GM13976 (cell line): ENCODE data around the gene NEAT1.

ENCODE experiments used
- DNase-seq: peaks from one replicate; pipeline ENCODE4 v3.0.0; 2012; ENCODE audit warnings: low spot score
- in situ Hi-C: fragments of 300-500 bp; cut with MboI; formaldehyde crosslinking; loops from one replicate; pipeline ENCODE4 v1.12.0; 2022; ENCODE audit warnings: low sequenced_read_pairs, mixed read lengths, inconsistent platforms; ENCODE audit not compliant: unreplicated experiment
- TF ChIP-seq, protein P1 (sequence below): IDR thresholded peaks from 2 replicates; pipeline ENCODE4 v1.5.1; 2012; ENCODE audit warnings: borderline replicate concordance, mild to moderate bottlenecking; ENCODE audit not compliant: insufficient read depth; ENCODE audit errors: extremely low read depth, missing control alignments, control extremely low read depth

Gene NEAT1

GRCh38 chr11:65378208-65378927 is 44.2 kb upstream of the NEAT1 start:
- in situ Hi-C loops: no loop called here
- TF ChIP-seq, protein P1, sequence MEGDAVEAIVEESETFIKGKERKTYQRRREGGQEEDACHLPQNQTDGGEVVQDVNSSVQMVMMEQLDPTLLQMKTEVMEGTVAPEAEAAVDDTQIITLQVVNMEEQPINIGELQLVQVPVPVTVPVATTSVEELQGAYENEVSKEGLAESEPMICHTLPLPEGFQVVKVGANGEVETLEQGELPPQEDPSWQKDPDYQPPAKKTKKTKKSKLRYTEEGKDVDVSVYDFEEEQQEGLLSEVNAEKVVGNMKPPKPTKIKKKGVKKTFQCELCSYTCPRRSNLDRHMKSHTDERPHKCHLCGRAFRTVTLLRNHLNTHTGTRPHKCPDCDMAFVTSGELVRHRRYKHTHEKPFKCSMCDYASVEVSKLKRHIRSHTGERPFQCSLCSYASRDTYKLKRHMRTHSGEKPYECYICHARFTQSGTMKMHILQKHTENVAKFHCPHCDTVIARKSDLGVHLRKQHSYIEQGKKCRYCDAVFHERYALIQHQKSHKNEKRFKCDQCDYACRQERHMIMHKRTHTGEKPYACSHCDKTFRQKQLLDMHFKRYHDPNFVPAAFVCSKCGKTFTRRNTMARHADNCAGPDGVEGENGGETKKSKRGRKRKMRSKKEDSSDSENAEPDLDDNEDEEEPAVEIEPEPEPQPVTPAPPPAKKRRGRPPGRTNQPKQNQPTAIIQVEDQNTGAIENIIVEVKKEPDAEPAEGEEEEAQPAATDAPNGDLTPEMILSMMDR: no peak
- no peak for DNase-seq

- TF ChIP-seq, protein P1: no peak
- in situ Hi-C loops: no loop called here
- no peak for DNase-seq
Measured at GRCh38 chr11:65378928-65379638, 43.5 kb upstream of the NEAT1 start.

- TF ChIP-seq, protein P1: no peak
- no peak for DNase-seq
- in situ Hi-C loops: no loop called here
Measured at GRCh38 chr11:65379698-65380459, 42.7 kb upstream of the NEAT1 start.

DNA sequence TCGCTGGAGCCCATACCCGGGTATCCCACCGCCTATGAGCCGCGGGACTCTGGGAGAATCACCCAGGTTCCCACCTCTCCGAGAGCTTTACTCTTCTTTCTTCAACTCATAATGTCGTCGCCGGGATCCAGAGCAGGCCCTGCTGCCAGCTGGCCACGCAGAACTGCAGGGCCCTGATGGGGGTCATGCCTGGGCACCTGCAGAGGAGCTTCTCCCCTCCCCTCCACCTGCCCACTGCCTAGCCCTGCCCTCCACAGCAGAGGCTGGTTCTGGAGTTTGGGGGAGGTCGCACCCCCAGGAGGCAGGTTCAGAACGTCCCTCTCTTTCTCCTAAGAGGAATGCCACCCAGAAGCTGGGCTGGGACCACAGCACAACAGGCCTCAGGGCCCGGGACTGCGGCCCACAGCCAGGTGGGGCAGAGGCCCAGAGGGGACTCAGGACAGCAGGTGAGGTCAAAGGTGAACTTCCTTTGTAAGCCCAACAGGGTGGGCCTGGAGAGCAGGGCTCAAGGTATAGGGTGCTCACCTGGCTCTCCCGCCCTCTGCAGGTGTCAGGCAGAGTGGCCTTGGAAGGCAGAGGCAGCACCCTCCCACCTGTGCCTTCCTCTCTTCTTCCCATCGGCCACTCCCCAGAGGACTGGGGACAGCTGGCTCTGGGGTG is 42.0 kb upstream of the NEAT1 start:
- in situ Hi-C loops: no loop called here
- no peak for DNase-seq
- TF ChIP-seq, protein P1: no peak

DNA sequence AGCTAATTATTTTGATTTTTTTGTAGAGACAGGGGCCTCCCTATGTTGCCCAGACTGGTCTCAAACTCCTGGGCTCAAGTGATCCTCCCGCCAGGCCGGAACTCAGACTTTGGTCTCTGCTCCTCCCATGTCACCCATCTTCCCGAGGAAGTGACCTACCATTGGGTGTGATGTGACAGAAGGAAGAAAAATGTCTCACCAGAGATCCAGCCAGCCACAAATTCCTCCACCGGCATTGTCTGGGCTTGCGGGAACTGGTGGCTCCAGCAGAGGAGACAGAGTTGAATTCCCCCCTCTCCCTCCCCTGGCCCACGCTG is 40.9 kb upstream of the NEAT1 start:
- in situ Hi-C loops: no loop called here
- DNase-seq: peak; percentile 69
- TF ChIP-seq, protein P1: no peak
